ENCODE measurements around the gene IQCK.

- no peak for TF ChIP-seq CTCF (IDR thresholded peaks at IDR 0.05)
- no peak for TF ChIP-seq POLR2AphosphoS5 (IDR thresholded peaks at IDR 0.05)
- TF ChIP-seq EP300 (IDR thresholded peaks at IDR 0.05) = no peak
Measured at GRCh38 chr16:19708296-19709205, 9.5 kb upstream of the IQCK start.
